Liver (tissue), 9 donors: ENCODE data around the gene TAF1C. TPM values are rescaled to one million over a fixed set of nuclear protein-coding genes. Genes with fewer than 3 reads are reported as not detected.

Experiments used
- DNase-seq: peaks from one replicate; pipeline ENCODE4 v3.0.0-alpha.2; 2017; ENCODE audit warnings: low spot score
- H3K27ac ChIP-seq, 2 donors: one replicate each; pipeline ENCODE4 v1.7.0; 2013; ENCODE audit warnings: inconsistent platforms in 2 of 2, low read length in 2 of 2, control low read depth in 1 of 2, low read depth in 1 of 2, mild to moderate bottlenecking in 1 of 2
- H3K27me3 ChIP-seq, 4 donors: one replicate each; pipeline versions ENCODE4 v1.6.1 to v1.7.0; 2013; ENCODE audit warnings: low read length in 3 of 4, inconsistent platforms in 1 of 4, mild to moderate bottlenecking in 1 of 4, moderate library complexity in 1 of 4; ENCODE audit not compliant: control insufficient read depth in 4 of 4, insufficient read depth in 4 of 4
- H3K36me3 ChIP-seq, 4 donors: one replicate each; pipeline versions ENCODE4 v1.6.1 to v1.7.0; 2013; ENCODE audit warnings: low read length in 3 of 4, mild to moderate bottlenecking in 3 of 4, low read depth in 1 of 4, moderate library complexity in 1 of 4; ENCODE audit not compliant: control insufficient read depth in 4 of 4, insufficient read depth in 3 of 4
- H3K4me1 ChIP-seq, 4 donors: one replicate each; pipeline versions ENCODE4 v1.6.1 to v1.7.0; 2013; ENCODE audit warnings: low read length in 3 of 4, mild to moderate bottlenecking in 3 of 4, moderate library complexity in 1 of 4; ENCODE audit not compliant: control insufficient read depth in 4 of 4, insufficient read depth in 4 of 4
- H3K4me3 ChIP-seq, 3 donors: one replicate each; pipeline versions ENCODE4 v1.6.1 to v1.7.0; 2013; ENCODE audit warnings: low read length in 3 of 3, control low read depth in 1 of 3, low read depth in 1 of 3, mild to moderate bottlenecking in 1 of 3
- H3K9ac ChIP-seq, 2 donors: one replicate each; pipeline ENCODE4 v1.7.0; 2013; ENCODE audit warnings: low read length in 2 of 2, mild to moderate bottlenecking in 2 of 2, moderate library complexity in 2 of 2, control low read depth in 1 of 2, low read depth in 1 of 2
- H3K9me3 ChIP-seq, 4 donors: one replicate each; pipeline versions ENCODE4 v1.6.1 to v1.7.0; 2013; ENCODE audit warnings: low read length in 3 of 4; ENCODE audit not compliant: control insufficient read depth in 4 of 4
- EGR1 ChIP-seq, 2 donors: IDR thresholded peaks; 2 replicates each; pipeline ENCODE4 v1.6.1; 2016 to 2018; ENCODE audit warnings: antibody characterized with exemption in 2 of 2, low read depth in 2 of 2
- FOXA1 ChIP-seq: IDR thresholded peaks from 2 replicates; pipeline ENCODE4 v1.6.1; 2016; ENCODE audit warnings: antibody characterized with exemption
- FOXA2 ChIP-seq: IDR thresholded peaks from 2 replicates; pipeline ENCODE4 v1.6.1; 2016; ENCODE audit warnings: antibody characterized with exemption
- GABPA ChIP-seq, 2 donors: IDR thresholded peaks in 1 of 2; conservative IDR thresholded peaks in 1 of 2; 2 replicates each; pipeline ENCODE4 v1.6.1; 2016; ENCODE audit warnings: antibody characterized with exemption in 2 of 2, mild to moderate bottlenecking in 1 of 2, moderate library complexity in 1 of 2
- HNF4A ChIP-seq, 2 donors: conservative IDR thresholded peaks; 2 replicates each; pipeline ENCODE4 v1.6.1; 2016; ENCODE audit warnings: antibody characterized with exemption in 2 of 2, mild to moderate bottlenecking in 2 of 2
- HNF4G ChIP-seq: IDR thresholded peaks from 2 replicates; pipeline ENCODE4 v1.6.1; 2016; ENCODE audit warnings: antibody characterized with exemption
- JUND ChIP-seq, 2 donors: IDR thresholded peaks; 2 replicates each; pipeline ENCODE4 v1.6.1; 2016; ENCODE audit warnings: antibody characterized with exemption in 2 of 2
- NR2F2 ChIP-seq: IDR thresholded peaks from 2 replicates; pipeline ENCODE4 v1.6.1; 2016; ENCODE audit warnings: antibody characterized with exemption
- RAD21 ChIP-seq, 2 donors: IDR thresholded peaks; 2 replicates each; pipeline ENCODE4 v1.6.1; 2016; ENCODE audit warnings: antibody characterized with exemption in 2 of 2, mild to moderate bottlenecking in 2 of 2
- RXRA ChIP-seq, 2 donors: IDR thresholded peaks; 2 replicates each; pipeline ENCODE4 v1.6.1; 2017 to 2018; ENCODE audit warnings: antibody characterized with exemption in 2 of 2, mild to moderate bottlenecking in 1 of 2
- SP1 ChIP-seq: IDR thresholded peaks from 2 replicates; pipeline ENCODE4 v1.6.1; 2018; ENCODE audit warnings: antibody characterized with exemption, mild to moderate bottlenecking
- TAF1 ChIP-seq: conservative IDR thresholded peaks from 2 replicates; pipeline ENCODE4 v1.6.1; 2016; ENCODE audit warnings: antibody characterized with exemption, mild to moderate bottlenecking
- YY1 ChIP-seq: IDR thresholded peaks from 2 replicates; pipeline ENCODE4 v1.6.1; 2016; ENCODE audit warnings: antibody characterized with exemption, mild to moderate bottlenecking
- WGBS: extraction: QIAGEN DNeasy Blood & Tissue Kit; methylation state at CpG from one replicate; pipeline ENCODE4 v1.1.7; 2013; 5-methylcytosine and 5-hydroxymethylcytosine counted together
- polyA plus RNA-seq, 2 donors: library from polyadenylated mRNA; stranded (reverse) in 1 of 2; unstranded in 1 of 2; fragments of 200-250 nt in 1 of 2; fragments of >200 nt in 1 of 2; fragmentation: Nextera tagmentation in 1 of 2; extraction: Ambion mirVana in 1 of 2; gene quantifications; one replicate each; pipeline versions ENCODE4 v1.2.1 to v1.2.3, GENCODE V29; 2013 to 2015
- total RNA-seq, 2 donors: library from RNA; depleted of rRNA; stranded (reverse); fragments of >200 nt; gene quantifications; one replicate each; pipeline ENCODE4 v1.2.3, GENCODE V29; 2014
- TF ChIP-seq, protein P1 (sequence below): IDR thresholded peaks from 2 replicates; pipeline ENCODE4 v1.6.1; 2016; ENCODE audit warnings: antibody characterized with exemption
- TF ChIP-seq, protein P2 (sequence below): fragments of 150-350 bp; IDR thresholded peaks from 2 replicates; pipeline ENCODE4 v1.5.1; 2017; ENCODE audit warnings: improper control_type of control experiment, low read depth, low read length; ENCODE audit not compliant: missing input control
- TF ChIP-seq, protein P3 (sequence below): IDR thresholded peaks from 2 replicates; pipeline ENCODE4 v1.6.1; 2016; ENCODE audit warnings: antibody characterized with exemption
- TF ChIP-seq, protein P4 (sequence below): IDR thresholded peaks from 2 replicates; pipeline ENCODE4 v1.6.1; 2016; ENCODE audit warnings: antibody characterized with exemption, mild to moderate bottlenecking
- TF ChIP-seq, protein P5 (sequence below): IDR thresholded peaks from 2 replicates; pipeline ENCODE4 v1.6.1; 2016; ENCODE audit warnings: antibody characterized with exemption
- donor health status: healthy.
- donor health status: healthy.
- donor health status: healthy.
- donor health status: healthy.
- donor health status: healthy.

The TAF1C gene
- total and polyA plus RNA-seq, 4 donors = 10.2 to 34.5 (median 11.3) TPM

DNA sequence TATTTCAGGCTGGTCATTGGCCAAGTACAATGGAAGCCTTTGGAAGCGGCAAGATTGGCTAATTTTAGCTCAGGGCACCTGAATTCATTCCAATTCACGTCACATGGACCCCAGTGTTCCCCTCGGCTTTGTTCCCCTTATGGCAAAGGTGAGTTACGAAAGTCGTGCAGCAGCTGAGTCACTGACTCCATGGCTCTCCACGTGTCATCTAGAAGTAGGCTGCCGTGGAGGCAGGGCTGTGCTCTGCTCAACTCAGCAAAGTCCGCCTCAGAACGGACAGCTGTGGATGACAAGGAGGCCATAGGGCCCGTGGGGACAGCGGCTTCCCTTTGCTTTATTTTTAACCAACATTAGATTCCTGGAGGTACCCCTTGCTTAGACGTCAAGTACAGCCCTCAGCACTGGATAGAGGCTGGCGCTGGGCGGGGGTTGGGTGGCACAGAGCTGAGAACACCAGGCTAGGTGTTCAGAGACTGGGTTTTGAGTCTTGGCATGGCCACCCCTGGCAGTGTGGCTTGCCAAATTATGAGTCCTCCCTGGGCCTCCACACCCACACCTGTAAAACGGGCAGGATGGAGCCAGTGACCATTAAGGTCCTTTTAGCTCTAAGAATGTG, 27.7 kb upstream of the TAF1C start:
- TF ChIP-seq FOXA2 (no peak), NR2F2 (no peak), HNF4A (conservative IDR thresholded peaks at IDR 0.05) (no peak), YY1 (no peak), RXRA (IDR thresholded peaks at IDR 0.05) (no peak), HNF4G (no peak), GABPA (IDR thresholded peaks at IDR 0.05 in 1 of 2, conservative IDR thresholded peaks at IDR 0.05 in 1 of 2) (no peak)
- TF ChIP-seq, protein P1, sequence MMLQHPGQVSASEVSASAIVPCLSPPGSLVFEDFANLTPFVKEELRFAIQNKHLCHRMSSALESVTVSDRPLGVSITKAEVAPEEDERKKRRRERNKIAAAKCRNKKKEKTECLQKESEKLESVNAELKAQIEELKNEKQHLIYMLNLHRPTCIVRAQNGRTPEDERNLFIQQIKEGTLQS = no peak
- Histone ChIP-seq H3K27ac (no peak overlapping the region), H3K9ac (no peak overlapping the region), H3K9me3 (no peaks in the 10 kb centered on the region), H3K4me3 (no peak overlapping the region), H3K4me1 (no peaks in the 10 kb centered on the region), H3K36me3 (no peaks in the 10 kb centered on the region), H3K27me3 (peaks cover 0 to 2% (median 0%) of the 10 kb centered on the region in 4 donors)
- WGBS = 85% methylated on average over 15 of the region's 15 CpGs
- DNase-seq = no peak

DNA sequence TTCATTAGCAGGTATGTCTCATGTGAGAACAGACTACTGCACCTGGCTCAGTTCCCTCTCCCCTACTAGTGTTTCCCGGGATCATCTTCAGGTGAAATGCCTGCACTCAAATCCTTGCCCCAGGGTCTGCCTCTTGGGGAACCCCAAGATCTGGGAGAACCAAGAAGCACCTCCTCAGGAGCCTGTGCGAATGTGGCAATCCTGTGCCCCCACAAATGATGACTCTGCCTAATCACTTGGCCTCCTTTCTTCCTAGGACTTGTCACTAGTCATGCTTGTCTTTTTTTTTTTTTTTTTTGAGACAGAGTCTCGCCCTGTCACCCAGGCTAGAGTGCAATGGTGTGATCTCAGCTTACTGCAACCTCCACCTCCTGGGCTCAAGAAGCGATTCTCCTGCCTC, 25.8 kb upstream of the TAF1C start:
- H3K4me3 ChIP-seq = no peak overlapping the region
- WGBS = 88% methylated on average over 4 of the region's 4 CpGs
- no peak for DNase-seq
- no peaks in the 10 kb centered on the region for H3K36me3 ChIP-seq
- no peak overlapping the region for H3K27ac ChIP-seq
- TF ChIP-seq HNF4A (conservative IDR thresholded peaks at IDR 0.05) (no peak), NR2F2 (no peak), TAF1 (no peak), SP1 (no peak), RXRA (IDR thresholded peaks at IDR 0.05) (no peak), RAD21 (IDR thresholded peaks at IDR 0.05) (no peak), EGR1 (IDR thresholded peaks at IDR 0.05; ENCODE audit: low read depth in 2 of 2) (no peak), YY1 (no peak), FOXA1 (no peak), GABPA (IDR thresholded peaks at IDR 0.05 in 1 of 2, conservative IDR thresholded peaks at IDR 0.05 in 1 of 2) (no peak), HNF4G (no peak), FOXA2 (no peak), JUND (IDR thresholded peaks at IDR 0.05) (no peak)
- TF ChIP-seq, protein P2, sequence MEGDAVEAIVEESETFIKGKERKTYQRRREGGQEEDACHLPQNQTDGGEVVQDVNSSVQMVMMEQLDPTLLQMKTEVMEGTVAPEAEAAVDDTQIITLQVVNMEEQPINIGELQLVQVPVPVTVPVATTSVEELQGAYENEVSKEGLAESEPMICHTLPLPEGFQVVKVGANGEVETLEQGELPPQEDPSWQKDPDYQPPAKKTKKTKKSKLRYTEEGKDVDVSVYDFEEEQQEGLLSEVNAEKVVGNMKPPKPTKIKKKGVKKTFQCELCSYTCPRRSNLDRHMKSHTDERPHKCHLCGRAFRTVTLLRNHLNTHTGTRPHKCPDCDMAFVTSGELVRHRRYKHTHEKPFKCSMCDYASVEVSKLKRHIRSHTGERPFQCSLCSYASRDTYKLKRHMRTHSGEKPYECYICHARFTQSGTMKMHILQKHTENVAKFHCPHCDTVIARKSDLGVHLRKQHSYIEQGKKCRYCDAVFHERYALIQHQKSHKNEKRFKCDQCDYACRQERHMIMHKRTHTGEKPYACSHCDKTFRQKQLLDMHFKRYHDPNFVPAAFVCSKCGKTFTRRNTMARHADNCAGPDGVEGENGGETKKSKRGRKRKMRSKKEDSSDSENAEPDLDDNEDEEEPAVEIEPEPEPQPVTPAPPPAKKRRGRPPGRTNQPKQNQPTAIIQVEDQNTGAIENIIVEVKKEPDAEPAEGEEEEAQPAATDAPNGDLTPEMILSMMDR = no peak
- TF ChIP-seq, protein P1 = no peak
- TF ChIP-seq, protein P3, sequence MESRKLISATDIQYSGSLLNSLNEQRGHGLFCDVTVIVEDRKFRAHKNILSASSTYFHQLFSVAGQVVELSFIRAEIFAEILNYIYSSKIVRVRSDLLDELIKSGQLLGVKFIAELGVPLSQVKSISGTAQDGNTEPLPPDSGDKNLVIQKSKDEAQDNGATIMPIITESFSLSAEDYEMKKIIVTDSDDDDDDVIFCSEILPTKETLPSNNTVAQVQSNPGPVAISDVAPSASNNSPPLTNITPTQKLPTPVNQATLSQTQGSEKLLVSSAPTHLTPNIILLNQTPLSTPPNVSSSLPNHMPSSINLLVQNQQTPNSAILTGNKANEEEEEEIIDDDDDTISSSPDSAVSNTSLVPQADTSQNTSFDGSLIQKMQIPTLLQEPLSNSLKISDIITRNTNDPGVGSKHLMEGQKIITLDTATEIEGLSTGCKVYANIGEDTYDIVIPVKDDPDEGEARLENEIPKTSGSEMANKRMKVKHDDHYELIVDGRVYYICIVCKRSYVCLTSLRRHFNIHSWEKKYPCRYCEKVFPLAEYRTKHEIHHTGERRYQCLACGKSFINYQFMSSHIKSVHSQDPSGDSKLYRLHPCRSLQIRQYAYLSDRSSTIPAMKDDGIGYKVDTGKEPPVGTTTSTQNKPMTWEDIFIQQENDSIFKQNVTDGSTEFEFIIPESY = no peak
- TF ChIP-seq, protein P4, sequence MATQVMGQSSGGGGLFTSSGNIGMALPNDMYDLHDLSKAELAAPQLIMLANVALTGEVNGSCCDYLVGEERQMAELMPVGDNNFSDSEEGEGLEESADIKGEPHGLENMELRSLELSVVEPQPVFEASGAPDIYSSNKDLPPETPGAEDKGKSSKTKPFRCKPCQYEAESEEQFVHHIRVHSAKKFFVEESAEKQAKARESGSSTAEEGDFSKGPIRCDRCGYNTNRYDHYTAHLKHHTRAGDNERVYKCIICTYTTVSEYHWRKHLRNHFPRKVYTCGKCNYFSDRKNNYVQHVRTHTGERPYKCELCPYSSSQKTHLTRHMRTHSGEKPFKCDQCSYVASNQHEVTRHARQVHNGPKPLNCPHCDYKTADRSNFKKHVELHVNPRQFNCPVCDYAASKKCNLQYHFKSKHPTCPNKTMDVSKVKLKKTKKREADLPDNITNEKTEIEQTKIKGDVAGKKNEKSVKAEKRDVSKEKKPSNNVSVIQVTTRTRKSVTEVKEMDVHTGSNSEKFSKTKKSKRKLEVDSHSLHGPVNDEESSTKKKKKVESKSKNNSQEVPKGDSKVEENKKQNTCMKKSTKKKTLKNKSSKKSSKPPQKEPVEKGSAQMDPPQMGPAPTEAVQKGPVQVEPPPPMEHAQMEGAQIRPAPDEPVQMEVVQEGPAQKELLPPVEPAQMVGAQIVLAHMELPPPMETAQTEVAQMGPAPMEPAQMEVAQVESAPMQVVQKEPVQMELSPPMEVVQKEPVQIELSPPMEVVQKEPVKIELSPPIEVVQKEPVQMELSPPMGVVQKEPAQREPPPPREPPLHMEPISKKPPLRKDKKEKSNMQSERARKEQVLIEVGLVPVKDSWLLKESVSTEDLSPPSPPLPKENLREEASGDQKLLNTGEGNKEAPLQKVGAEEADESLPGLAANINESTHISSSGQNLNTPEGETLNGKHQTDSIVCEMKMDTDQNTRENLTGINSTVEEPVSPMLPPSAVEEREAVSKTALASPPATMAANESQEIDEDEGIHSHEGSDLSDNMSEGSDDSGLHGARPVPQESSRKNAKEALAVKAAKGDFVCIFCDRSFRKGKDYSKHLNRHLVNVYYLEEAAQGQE = no peak
- TF ChIP-seq, protein P5, sequence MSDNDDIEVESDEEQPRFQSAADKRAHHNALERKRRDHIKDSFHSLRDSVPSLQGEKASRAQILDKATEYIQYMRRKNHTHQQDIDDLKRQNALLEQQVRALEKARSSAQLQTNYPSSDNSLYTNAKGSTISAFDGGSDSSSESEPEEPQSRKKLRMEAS = no peak
- no peak overlapping the region for H3K9ac ChIP-seq
- no peaks in the 10 kb centered on the region for H3K27me3 ChIP-seq
- no peaks in the 10 kb centered on the region for H3K9me3 ChIP-seq
- no peaks in the 10 kb centered on the region for H3K4me1 ChIP-seq
